HL-60/S4 (cell line): ENCODE measurements around the gene FIBIN.

Experiments used
- in situ Hi-C: fragments of 300-500 bp; cut with MboI; formaldehyde crosslinking; loops from 2 replicates; pipeline ENCODE4 v1.14.3; 2022; ENCODE audit warnings: low sequenced_read_pairs

FIBIN gene

GRCh38 chr11:27020751-27021150 lies 26.8 kb downstream of the FIBIN start:
- in situ Hi-C loops, result no loop called here

DNA sequence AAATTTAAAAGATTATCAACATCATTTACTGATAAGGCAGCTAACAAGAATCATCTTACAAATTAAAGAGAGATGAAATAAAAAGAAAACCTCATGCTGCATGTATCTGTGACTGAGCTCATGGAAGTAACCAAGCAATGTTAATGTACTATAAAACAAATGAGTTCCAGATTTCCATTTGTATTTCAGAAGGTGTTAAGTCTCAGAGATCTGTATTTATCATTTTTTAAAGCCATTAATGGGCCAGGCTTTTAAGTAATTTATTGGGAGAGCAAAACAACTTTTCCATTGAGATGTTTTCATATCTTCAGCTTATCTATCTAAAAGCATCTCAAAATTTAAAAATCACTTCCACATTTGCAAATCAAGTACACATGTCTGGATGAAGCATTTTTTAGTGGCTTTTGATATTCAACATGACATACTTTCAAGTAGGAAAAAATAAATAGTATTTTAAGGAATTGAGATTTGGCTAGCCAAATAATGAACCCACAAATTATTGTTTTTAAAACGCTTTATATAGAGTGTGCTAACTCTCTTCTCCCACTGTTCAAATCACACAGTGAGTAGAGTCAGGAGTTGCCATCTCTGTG lies 28.8 kb downstream of the FIBIN start:
- in situ Hi-C loops, result no loop called here

GRCh38 chr11:27024865-27025264 lies 31.0 kb downstream of the FIBIN start:
- in situ Hi-C loops, result no loop called here

DNA sequence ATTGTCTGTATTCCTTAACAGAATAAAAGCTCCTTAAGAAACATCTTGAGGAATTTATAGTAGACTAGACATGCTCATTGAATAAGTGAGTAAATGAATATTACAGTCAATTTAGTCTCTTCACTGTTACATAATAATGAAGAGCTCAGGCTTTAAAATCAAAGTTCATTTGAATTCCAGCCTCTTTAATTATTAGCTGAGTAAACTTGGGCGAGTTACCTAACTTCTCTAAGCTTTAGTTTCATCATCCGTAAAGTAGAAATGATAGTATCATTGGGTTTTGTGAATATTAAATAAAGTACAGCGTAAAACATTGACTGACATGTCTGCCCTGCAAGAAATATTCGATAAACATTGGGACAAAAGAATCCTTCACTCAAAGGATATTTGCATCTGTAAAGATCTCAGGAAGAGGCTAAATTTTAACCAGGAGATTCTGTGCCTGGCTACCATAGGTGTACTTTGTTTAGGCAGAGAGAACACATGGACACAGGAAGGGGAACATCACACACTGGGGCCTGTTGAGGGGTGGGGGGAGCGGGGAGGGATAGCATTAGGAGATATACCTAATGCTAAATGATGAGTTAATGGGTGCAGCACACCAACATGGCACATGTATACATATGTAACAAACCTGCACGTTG lies 31.5 kb downstream of the FIBIN start:
- in situ Hi-C loops, result no loop called here

DNA sequence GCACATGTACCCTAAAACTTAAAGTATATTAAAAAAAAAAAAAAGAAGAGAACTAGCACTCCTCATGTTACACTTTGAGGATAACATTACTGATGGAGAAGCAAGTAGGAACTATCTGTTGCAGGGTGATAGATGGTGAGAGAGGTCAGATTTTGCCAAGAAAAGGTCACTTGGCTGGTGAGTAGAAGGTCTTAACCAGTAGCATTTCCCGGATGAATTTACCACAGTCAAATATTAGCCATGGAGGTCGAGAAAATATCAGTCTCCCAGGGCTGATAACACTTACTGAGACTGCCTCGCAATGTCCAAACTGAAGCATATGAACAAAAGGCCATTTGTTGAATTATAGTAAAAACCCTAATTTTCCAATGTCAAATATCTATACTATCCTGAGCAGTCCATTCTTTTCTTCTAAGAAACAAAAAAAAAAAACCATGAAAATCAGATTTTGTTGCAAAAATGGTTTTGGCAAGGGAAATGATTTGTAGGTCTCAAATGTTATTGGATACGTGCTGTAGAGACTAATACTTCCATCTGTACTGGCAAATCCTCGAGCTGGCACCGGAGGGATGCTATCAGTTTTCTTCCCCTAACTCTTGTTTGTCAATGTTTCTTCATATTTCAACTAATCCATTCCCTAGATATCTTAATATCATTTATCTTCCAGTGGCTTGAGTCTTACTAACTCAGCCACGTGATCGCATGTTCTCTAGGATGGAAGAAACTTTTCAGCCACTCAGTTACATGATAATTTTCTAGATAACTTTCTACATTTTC lies 32.2 kb downstream of the FIBIN start:
- in situ Hi-C loops, result no loop called here

DNA sequence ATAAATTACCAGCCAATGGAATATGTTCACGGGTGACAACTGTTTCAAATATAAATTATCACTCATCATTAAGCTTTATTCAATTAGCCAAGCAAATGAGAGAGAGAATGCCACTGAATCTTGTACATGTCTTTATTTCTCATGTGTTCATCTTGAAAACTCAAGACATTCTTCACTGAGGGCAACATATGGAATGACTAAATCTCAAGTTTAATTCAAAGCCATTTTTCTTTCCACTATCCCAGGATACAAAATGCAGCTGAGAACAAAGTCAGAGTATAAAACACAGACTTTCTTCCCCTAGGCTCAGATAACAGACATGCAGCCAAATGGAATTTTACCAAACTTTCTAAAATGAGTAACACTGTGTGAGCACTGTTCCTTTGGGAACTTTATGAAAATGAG lies 34.7 kb downstream of the FIBIN start:
- in situ Hi-C loops, result no loop called here

GRCh38 chr11:27029966-27030365 lies 36.1 kb downstream of the FIBIN start:
- in situ Hi-C loops, result no loop called here

DNA sequence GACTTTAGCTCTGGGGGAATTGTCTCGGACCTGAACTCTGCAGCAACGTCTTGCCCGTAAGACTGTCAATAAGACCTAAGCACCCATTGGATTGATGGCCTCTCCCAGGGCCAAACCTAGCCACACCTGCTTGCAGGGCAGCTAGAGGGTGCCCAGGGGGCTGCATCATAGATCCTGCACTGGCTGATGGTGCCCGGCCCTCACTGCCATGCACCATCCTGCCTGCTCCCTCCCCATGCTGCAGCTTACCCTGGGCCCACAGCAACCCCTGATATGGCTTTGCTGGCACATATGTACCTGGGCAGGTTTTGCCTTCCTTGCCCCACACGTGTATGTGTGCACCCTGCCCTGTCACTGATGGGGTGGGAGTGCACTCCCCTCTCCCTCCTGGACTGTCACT lies 37.8 kb downstream of the FIBIN start:
- in situ Hi-C loops, result no loop called here

DNA sequence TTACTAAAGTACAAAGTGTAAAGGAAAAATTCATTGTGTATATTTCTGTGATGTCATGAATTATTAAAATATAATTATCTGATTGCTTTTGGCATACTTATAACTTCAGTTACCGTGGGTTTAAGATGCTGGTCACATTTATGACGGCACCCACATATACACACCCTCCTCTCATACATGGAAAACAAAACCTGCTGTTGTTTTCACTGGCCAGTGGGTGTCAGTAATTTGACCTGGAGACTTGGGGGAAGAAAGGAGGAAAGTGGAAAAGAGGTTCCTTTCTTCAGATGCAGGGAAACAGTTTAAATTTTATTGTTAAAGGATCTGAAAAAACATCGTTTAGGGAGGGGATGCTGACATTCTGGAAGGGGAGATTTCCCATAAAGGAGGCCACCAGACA lies 46.0 kb downstream of the FIBIN start:
- in situ Hi-C loops, result no loop called here

- in situ Hi-C loops, result no loop called here
Observed at GRCh38 chr11:27040302-27041115, 46.6 kb downstream of the FIBIN start, which contains the start of gene BBOX1. TSS of gene BBOX1 (plus strand) at chr11:27040815. CDS start at chr11:27055431, 14,616 bp downstream.

DNA sequence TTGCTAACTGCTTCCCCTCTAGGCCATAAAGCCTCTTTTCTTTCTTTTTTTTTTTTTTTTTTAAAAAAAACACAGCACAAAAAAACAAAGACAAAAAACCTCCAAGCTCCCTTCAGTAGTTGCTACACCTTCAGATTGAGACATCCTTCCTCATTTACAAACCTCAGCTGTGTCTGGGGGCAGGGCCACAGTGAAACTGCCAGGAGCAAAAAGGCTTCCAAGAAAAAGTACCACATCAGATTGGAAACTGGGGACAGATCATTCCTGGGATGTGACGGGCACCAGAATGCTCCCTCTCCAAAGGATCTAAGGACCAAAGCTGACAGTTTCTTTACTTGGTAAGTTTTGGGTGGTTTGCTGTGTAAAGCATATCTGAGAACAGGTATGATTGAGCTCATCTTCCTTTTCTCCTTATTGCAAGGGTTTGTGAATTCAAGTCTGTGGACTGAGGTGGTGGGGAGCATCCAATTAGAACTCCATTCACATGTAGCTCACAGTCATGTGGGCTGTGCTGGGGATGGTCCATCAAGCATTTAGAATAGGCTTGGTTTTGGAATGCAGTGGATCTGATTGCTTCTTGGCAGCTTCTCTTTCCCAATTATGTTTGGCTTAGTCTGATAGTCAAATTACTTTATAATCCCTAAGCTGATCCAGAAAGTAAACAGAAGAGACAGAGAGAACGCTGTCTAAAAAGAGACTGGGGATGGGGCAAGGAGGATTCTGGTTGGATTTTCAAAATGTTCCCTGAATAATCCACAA lies 47.4 kb downstream of the FIBIN start:
- in situ Hi-C loops, result no loop called here
